Measurements from ENCODE around the gene ARRB2.

DNA sequence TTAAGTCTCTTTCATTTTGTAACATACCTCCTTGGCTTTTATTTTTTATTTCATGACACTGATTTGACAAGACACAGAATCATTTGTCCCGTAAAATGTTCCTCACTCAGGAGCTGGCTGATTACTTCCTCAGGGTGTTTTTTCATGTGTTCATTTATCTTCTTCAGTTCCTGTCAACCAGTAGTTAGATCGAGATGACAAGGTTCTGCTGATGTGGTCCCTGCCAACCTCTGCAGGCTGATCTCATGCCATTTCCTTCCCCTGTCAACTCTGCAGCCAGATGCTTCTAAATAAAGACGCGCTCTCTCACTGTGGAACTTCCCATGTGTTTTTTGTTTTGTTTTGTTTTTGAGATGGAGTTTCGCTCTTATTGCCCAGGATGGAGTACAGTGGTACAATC, 37.4 kb downstream of the ARRB2 start:
- TF ChIP-seq TAF1 (IDR thresholded peaks at IDR 0.05; ENCODE audit: low read depth) (no peak), REST (IDR thresholded peaks at IDR 0.05; ENCODE audit: low read depth) (no peak), RAD21 (IDR thresholded peaks at IDR 0.05; ENCODE audit: low read depth) (no peak), EP300 (IDR thresholded peaks at IDR 0.05; ENCODE audit: borderline replicate concordance) (no peak), EGR1 (IDR thresholded peaks at IDR 0.05) (no peak), YY1 (IDR thresholded peaks at IDR 0.05; ENCODE audit: low read depth) (no peak), NFIC (IDR thresholded peaks at IDR 0.05) (no peak), TEAD4 (IDR thresholded peaks at IDR 0.05) (no peak), TCF12 (IDR thresholded peaks at IDR 0.05; ENCODE audit: low read depth) (no peak)
